Thoracic aorta (tissue), 2 donors: Measurements from ENCODE around the gene SPTLC3. TPM values are rescaled to one million over a fixed set of nuclear protein-coding genes. Genes with fewer than 3 reads are reported as not detected.

Experiments
- ATAC-seq: fragments of 150-250 bp; one replicate; pipeline ENCODE4 v1.8.0; 2017; ENCODE audit warnings: low read depth; ENCODE audit not compliant: insufficient number of reproducible peaks, low FRiP score
- DNase-seq: peaks from one replicate; pipeline ENCODE4 v3.0.0-alpha.2; 2020; ENCODE audit warnings: low spot score
- H3K27ac ChIP-seq, 2 donors: fragments of 200-600 bp; sonication (generic); 1 replicate in 1 of 2; 2 replicates in 1 of 2; pipeline ENCODE4 v1.5.1; 2016; ENCODE audit warnings: mild to moderate bottlenecking in 2 of 2, moderate library complexity in 2 of 2
- H3K27me3 ChIP-seq: fragments of 200-600 bp; sonication (generic); replicated peaks from 2 replicates; pipeline ENCODE4 v1.6.0; 2016; ENCODE audit warnings: mild to moderate bottlenecking; ENCODE audit not compliant: insufficient read depth
- H3K36me3 ChIP-seq: fragments of 200-600 bp; sonication (generic); one replicate; pipeline ENCODE4 v1.5.1; 2016
- H3K4me1 ChIP-seq, 2 donors: fragments of 200-600 bp; sonication (generic); 1 replicate in 1 of 2; 2 replicates in 1 of 2; pipeline versions ENCODE4 v1.5.1 to v1.6.0; 2016; ENCODE audit warnings: low read depth in 2 of 2, mild to moderate bottlenecking in 1 of 2; ENCODE audit not compliant: control insufficient read depth in 1 of 2
- H3K4me3 ChIP-seq: fragments of 200-600 bp; sonication (generic); 2 replicates; pipeline ENCODE4 v1.5.1; 2016; ENCODE audit warnings: mild to moderate bottlenecking
- H3K9me3 ChIP-seq: fragments of 200-600 bp; sonication (generic); 2 replicates; pipeline ENCODE4 v1.5.1; 2016
- total RNA-seq, 2 donors: library from RNA; depleted of rRNA; stranded (reverse); fragments of >200 nt; gene quantifications; one replicate each; pipeline versions ENCODE4 v1.1.0 to v1.2.3, GENCODE V29; 2016
- TF ChIP-seq, protein P1 (sequence below): fragments of 200-600 bp; sonication (generic); IDR thresholded peaks from one replicate; pipeline ENCODE4 v1.5.1; 2019; ENCODE audit warnings: antibody characterized with exemption

SPTLC3 gene
- total RNA-seq, 2 donors from 2014 or later: 4.5 to 6.2 TPM

DNA sequence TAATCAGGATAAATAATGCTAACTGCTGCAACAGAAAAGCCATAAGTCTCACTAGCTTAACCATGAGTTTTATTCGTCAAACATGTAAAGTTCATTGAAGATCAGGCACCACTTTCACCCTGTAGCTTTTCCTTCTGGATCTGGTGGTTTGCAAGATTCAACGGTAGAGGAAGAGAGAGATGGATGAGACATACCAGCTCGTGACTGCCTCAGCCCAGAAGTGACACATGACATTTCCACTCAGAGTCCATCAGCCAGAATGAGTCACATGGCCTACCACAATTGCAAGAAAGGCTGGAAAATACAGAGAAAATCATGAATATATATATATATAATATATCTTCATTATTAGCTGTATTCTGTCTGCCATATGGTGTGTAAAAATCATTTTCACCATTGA lies 29.0 kb downstream of the SPTLC3 start:
- no peaks in the 10 kb centered on the region for H3K4me1 ChIP-seq
- H3K9me3 ChIP-seq: no peaks in the 10 kb centered on the region
- H3K27me3 ChIP-seq: no peaks in the 10 kb centered on the region
- ATAC-seq (no peak), DNase-seq (no peak)
- H3K36me3 ChIP-seq: no peaks in the 10 kb centered on the region
- H3K27ac ChIP-seq: no peak overlapping the region
- TF ChIP-seq, protein P1, sequence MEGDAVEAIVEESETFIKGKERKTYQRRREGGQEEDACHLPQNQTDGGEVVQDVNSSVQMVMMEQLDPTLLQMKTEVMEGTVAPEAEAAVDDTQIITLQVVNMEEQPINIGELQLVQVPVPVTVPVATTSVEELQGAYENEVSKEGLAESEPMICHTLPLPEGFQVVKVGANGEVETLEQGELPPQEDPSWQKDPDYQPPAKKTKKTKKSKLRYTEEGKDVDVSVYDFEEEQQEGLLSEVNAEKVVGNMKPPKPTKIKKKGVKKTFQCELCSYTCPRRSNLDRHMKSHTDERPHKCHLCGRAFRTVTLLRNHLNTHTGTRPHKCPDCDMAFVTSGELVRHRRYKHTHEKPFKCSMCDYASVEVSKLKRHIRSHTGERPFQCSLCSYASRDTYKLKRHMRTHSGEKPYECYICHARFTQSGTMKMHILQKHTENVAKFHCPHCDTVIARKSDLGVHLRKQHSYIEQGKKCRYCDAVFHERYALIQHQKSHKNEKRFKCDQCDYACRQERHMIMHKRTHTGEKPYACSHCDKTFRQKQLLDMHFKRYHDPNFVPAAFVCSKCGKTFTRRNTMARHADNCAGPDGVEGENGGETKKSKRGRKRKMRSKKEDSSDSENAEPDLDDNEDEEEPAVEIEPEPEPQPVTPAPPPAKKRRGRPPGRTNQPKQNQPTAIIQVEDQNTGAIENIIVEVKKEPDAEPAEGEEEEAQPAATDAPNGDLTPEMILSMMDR: no peak
- no peak overlapping the region for H3K4me3 ChIP-seq

DNA sequence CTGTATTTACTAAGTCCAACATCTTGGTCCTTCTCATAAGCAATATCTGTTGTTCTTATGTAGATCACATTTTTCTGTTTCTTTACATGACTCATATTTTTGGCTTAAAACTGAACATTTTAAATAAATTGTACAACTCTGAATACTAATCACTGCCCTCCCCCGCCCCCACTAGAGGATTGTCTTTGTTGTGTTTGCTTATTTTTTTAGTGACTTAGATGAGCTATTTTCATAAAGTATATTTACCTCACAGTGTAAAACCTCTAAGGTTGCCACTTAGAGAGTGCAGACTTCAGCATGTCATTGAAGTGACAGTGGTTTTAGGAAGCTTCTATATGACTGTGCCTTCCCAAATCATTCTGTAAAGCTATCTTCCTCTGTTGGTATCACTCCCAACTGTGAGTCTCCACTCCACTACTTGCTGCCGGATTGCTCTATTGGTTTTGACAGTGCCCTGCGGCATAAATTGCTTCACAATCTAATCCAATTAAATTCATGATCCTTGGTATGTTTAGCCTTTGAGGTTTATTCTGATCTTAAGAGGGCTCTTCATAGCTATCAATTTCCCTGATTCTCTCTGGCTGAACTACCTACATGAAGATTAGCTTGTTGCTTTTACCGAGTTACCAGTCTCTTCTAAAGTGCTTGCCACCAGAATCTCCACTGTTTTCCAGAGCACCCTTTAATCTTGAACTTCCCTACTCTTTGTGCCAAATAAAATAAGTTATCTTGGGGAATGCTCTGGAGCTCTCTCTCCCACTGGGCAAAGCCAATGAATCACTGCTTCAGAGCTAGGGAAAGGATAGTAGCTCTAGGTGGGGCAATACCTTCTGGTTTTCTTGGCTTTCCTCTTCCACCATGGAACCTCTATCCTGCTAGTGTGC lies 33.0 kb downstream of the SPTLC3 start:
- TF ChIP-seq, protein P1: no peak

DNA sequence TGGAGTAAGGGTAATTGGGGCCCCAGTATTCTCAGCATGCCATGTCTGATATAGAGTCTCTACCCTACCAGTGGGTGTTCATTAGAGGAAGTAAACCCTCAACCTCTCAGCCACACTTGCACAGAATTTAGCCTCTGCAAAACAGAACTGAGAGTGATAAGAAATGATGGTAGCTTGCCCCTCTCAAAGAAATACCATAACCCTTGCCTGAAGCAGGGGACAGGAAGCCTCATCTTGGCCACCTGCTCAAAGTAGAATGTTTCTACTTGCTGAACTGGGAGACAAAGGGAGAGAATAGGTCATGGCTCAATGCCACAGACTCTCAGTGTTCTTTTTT lies 33.7 kb downstream of the SPTLC3 start:
- Histone ChIP-seq H3K27me3 (no peaks in the 10 kb centered on the region), H3K4me3 (no peak overlapping the region), H3K4me1 (no peaks in the 10 kb centered on the region), H3K9me3 (no peaks in the 10 kb centered on the region), H3K36me3 (no peaks in the 10 kb centered on the region), H3K27ac (no peak overlapping the region)
- ATAC-seq (no peak), DNase-seq (no peak)
- TF ChIP-seq, protein P1: no peak

More for the DNA sequence above, 33.0 kb downstream of the SPTLC3 start:
- Histone ChIP-seq H3K27me3 (no peaks in the 10 kb centered on the region), H3K27ac (no peak overlapping the region), H3K4me1 (no peaks in the 10 kb centered on the region), H3K9me3 (no peaks in the 10 kb centered on the region), H3K36me3 (no peaks in the 10 kb centered on the region), H3K4me3 (no peak overlapping the region)
- ATAC-seq: no peak
- DNase-seq: no peak

DNA sequence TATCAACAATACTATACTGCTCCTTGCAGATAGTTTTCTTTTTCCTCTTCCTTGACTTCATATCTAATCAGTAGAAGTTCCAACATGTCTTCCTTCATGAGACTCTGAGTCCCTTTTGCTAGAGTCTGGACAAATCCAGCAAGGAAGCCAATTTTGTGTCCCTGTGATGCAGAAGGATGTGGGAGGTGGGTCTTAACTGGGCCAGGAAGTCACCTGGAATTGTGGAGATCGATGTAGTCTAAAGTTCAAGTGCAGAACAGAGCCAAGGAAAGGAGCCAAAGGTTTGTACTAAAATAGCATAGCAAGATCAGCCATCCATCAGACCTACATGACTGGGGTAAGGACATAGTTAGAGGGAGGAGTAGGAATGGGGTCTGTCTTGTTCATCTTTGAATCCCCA lies 37.6 kb downstream of the SPTLC3 start:
- TF ChIP-seq, protein P1: no peak
- ATAC-seq: no peak

DNA sequence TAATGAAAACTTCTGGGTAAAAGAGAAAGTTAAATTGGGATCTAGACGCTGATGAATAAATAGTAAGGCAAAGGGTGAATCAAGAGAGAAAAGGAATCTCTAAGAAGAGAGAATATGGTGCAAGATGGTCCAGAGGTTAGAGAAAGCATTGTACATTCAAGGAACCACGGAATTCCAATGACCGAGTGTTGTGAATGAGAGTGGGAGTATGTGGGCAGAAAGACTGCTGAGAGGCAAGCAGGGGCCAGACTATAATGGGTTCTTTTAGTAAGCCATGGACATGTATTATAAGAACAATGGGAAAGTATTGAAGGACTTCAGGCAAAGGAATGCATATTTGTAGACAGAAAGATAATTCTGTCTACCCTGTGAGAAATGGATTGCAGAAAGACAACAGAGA lies 45.2 kb downstream of the SPTLC3 start:
- DNase-seq (no peak), ATAC-seq (no peak)
- Histone ChIP-seq H3K27ac (no peak overlapping the region), H3K27me3 (no peaks in the 10 kb centered on the region), H3K36me3 (no peaks in the 10 kb centered on the region), H3K4me3 (no peak overlapping the region), H3K4me1 (no peaks in the 10 kb centered on the region), H3K9me3 (peaks cover 3% of the 10 kb centered on the region)
- TF ChIP-seq, protein P1: no peak

More for the DNA sequence above, 37.6 kb downstream of the SPTLC3 start:
- DNase-seq: no peak
- no peaks in the 10 kb centered on the region for H3K4me1 ChIP-seq
- no peak overlapping the region for H3K4me3 ChIP-seq
- no peaks in the 10 kb centered on the region for H3K27me3 ChIP-seq
- H3K9me3 ChIP-seq: no peaks in the 10 kb centered on the region
- no peak overlapping the region for H3K27ac ChIP-seq
- no peaks in the 10 kb centered on the region for H3K36me3 ChIP-seq
